ENCODE data around the gene SCAF4.

SCAF4 gene

GRCh38 chr21:31735511-31735992, 3.6 kb upstream of the SCAF4 start:
- no peak for DNase-seq

- DNase-seq = no peak
Measured at GRCh38 chr21:31733551-31734149, 1.7 kb upstream of the SCAF4 start.

GRCh38 chr21:31732597-31733550, 956 bp upstream of the SCAF4 start:
- DNase-seq = peak; percentile 73

DNA sequence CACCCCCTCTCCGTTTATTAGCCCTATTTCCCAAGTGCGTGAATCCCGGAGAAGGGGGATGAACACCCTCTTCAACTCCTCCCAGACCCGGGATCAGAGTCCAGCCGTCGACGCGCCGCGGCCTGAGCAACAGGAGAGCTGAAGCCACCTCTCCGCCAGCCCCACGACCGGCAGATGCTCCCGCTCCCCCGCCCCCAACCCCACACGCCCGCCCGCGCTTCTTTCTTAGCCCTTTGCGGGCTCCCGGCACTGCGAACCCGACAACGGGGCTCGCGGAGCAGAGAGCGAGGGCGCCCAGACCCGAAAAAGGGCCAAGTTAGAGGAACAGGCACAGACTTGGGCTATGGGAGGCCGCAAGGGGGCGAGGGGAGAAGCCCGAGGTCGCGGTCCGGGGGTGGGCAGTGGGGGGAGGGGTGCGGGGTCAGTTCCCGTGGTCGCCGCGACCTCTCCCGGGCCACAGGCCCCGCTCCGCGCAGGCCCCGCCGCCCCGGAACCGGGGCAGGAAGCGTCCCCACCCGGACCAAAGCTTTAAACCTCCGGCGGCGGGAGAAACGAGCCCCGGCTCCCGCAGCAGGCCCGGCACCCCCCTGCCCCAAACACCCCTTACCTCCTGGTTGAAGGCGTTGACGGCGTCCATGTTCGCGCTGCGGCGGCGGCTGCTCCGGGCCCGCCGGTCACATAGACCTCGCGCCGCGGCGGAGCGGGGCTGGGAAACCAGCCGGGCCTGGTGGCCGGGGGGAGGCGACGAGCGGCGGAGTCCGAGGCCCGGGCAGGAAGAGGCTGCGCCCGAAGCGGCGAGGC, 662 bp downstream of the SCAF4 start:
- DNase-seq = peak; percentile 77

DNA sequence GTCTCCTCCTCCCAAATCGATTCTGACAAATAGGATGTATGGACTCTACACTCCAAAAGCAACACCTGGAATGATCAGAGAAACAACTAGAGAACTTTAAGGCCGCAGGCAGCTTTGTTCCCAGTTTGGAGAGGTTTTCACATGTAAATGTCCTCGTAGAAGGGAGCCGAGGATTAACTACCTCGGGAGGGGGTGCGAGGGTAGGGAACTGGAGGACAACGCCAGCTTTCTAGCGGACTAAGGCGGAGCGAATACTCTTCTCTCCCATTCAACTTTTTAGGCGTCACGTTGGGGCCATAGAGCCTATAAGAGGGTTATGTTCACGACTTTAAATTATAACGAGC, 1.2 kb downstream of the SCAF4 start:
- DNase-seq = no peak

DNA sequence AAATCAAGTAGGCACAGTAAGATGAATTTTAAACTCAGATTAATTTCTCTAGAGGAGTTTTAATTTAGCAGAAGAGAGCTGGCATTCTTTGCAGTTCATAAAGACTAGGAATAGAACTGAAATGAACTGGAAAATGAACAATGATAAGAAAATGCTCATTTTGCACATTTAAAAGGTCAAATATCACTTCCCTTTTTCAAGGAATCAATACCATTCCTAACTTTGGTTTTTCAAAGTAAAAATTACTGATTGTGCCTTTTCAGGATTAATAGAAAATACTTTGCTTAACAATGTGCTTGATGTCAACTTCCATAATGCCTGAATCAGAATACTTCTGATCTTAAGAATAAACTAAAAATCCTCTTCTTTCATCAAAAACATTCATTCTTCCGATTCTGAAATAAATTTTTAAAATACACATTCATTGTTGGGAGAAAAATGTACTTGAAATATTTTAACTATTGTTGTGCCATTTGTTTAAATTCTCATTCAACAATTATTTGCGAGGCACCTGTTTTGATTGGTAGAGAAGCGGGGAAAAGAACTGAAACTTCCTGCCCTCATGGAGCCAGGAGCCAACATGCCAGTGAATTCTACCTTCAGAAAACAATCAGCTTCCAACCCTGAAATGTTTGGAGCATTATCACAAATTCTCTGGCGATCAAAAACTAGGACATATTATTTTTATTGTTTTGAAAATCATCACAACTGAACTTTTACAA, 2.1 kb downstream of the SCAF4 start:
- no peak for DNase-seq

- DNase-seq = no peak
Measured at GRCh38 chr21:31728952-31729351, 3.0 kb downstream of the SCAF4 start.

DNA sequence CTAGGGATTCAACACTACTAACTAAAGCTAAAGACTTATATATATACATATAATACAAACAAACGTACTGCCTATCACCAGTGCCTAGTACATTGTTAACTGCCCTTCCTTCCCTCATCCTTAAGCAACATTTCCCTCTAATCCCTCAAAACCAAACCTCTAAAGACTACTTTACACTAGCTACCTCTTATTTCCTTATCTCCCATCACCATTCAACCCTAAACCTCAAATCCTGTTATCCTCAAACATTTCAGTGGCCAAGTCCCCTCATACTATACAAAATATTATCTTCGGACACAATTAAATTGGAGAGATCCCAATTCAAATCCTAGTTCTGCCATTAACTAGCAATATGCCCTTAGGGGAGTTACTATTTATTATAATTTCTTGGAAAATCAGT, 3.7 kb downstream of the SCAF4 start:
- DNase-seq = no peak

GRCh38 chr21:31727181-31727580, 4.7 kb downstream of the SCAF4 start:
- no peak for DNase-seq

- DNase-seq = no peak
Measured at GRCh38 chr21:31726407-31726806, 5.5 kb downstream of the SCAF4 start.

DNA sequence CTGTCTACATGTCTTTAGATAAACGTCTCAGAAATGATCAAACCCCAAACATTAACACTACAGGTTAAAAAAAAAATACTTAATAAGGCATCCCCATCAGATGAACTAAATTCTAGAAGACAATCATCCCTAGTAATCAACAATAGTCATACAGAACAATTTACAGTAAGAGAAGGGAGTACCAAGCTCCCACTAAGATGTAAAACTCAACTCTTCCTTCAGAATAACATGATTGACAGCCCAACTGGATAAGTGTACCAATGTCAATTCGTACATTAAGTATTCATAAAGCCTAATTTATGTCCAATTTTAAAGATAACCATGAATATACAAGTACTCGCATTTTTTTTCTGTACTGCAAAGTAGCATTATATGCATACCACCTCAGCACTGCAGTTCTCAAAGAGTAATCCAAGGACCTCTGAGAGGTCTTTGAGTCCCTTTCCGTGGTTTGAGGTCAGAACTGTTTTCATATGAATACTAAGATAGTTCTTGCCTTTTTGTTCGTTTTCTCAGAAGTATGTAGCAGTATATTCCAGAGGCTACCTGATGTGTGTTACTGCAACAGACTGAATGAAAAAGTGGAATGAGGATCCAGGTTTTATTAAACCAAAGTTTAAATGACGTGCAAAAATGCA, 6.6 kb downstream of the SCAF4 start:
- no peak for DNase-seq

GRCh38 chr21:31724552-31724951, 7.4 kb downstream of the SCAF4 start:
- DNase-seq = no peak

- no peak for DNase-seq
Measured at GRCh38 chr21:31721381-31721780, 10.5 kb downstream of the SCAF4 start.

GRCh38 chr21:31720739-31721138, 11.2 kb downstream of the SCAF4 start:
- DNase-seq = no peak

DNA sequence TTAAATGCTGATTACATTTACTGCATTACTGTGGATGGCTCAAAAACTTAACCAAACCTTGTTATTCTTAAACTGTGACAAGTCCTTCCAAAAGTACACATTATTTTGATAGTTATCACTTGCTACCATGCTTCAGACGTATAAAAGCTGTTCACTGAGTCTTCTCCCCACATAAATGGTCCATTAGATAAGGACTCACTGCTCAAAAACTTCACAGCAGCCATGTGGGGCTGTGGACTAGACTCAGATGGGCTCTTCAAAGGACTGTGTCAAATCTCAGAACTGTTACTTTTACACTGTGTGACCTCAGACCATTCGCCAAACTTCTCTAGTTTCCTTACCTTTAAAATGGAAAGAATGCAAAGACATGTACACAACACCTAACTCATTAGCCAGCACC, 11.6 kb downstream of the SCAF4 start:
- no peak for DNase-seq

GRCh38 chr21:31716106-31716505, 15.8 kb downstream of the SCAF4 start:
- DNase-seq = no peak

DNA sequence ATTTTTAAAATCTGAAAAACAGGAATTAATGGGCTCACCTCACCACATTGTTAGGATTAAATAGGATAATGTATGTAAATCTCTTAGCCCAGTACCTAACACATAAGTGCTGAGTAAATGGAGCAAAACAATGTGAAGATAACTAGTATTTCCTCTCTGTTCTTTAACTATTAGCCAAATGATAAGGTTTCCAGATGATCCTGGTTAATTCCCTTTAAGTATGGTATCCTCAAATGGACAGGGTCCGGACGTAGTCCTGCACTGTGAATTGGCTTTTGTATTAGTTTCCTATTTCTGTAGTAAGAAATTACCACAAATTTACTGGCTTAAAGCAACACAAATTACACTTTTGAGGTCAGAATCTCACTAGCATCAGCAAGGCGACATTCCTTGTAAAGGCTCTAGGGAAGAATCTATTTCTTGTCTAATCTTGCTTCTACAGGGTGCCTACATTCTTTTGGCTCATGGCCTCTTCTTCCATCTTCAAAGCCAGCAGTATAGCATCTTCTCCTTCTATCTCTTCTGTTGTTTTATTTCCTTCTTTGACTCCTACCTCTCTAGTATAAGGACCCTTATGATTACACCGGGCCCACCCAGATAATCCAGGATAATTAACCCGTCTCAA, 17.1 kb downstream of the SCAF4 start:
- no peak for DNase-seq

GRCh38 chr21:31713973-31714740, 17.8 kb downstream of the SCAF4 start:
- no peak for DNase-seq

GRCh38 chr21:31713115-31713514, 18.8 kb downstream of the SCAF4 start:
- DNase-seq = no peak

GRCh38 chr21:31711745-31712285, 20.1 kb downstream of the SCAF4 start:
- DNase-seq = no peak

GRCh38 chr21:31711326-31711725, 20.6 kb downstream of the SCAF4 start:
- DNase-seq = no peak
